Endothelial cell of umbilical vein (primary cell): ENCODE measurements around the gene EVI5. TPM values are rescaled to one million over a fixed set of nuclear protein-coding genes. Genes with fewer than 3 reads are reported as not detected.

Source experiments
- BruUV-seq: library from RNA; stranded (reverse); fragments of 400-500 nt; replicated peaks from 2 replicates; lab custom pipeline; 2021; lab: Mats Ljungman, UMichigan
- CTCF ChIA-PET: fragments of 300-600, 350-600 bp; sonication (Branson Sonifier 250); formaldehyde crosslinking; loops from one replicate; lab custom pipeline; 2021; ENCODE audit warnings: antibody characterized with exemption, inconsistent platforms; lab: Charles Lee
- POLR2A ChIA-PET: fragments of 300-600, 350-600 bp; sonication (Branson Sonifier 250); formaldehyde crosslinking; loops from one replicate; lab custom pipeline; 2021; ENCODE audit warnings: antibody characterized with exemption, inconsistent platforms; lab: Charles Lee
- DNase-seq: peaks from one replicate; pipeline ENCODE4 v3.0.0-alpha.2; 2011; ENCODE audit warnings: low read depth, low spot score
- FAIRE-seq: peaks from 2 replicates; lab custom pipeline; 2011; peaks lifted over from hg19 to GRCh38; lab: Jason Lieb, UNC
- H2AFZ ChIP-seq: 2 replicates; pipeline ENCODE4 v1.6.0; 2012; ENCODE audit warnings: low read depth, low read length, control low read depth, inconsistent platforms
- H3K27ac ChIP-seq: 2 replicates; pipeline ENCODE4 v1.5.1; 2011; ENCODE audit warnings: low read depth, mild to moderate bottlenecking, control low read depth, low read length, moderate library complexity; ENCODE audit not compliant: insufficient read depth
- H3K27me3 ChIP-seq, 2 experiments: 2 replicates each; pipeline versions ENCODE4 v1.6.0 to v1.6.1; 2011; ENCODE audit warnings: low read length in 2 of 2, mixed read lengths in 1 of 2; ENCODE audit not compliant: control insufficient read depth in 2 of 2, insufficient read depth in 2 of 2
- H3K36me3 ChIP-seq, 2 experiments: 2 replicates in 1 of 2; 3 replicates in 1 of 2; pipeline ENCODE4 v1.5.1; 2011; ENCODE audit warnings: low read length in 2 of 2, mild to moderate bottlenecking in 1 of 2, moderate library complexity in 1 of 2; ENCODE audit not compliant: control insufficient read depth in 2 of 2, insufficient read depth in 2 of 2; ENCODE audit errors: extremely low read depth in 1 of 2
- H3K4me1 ChIP-seq: 3 replicates; pipeline ENCODE4 v1.5.1; 2011; ENCODE audit warnings: mild to moderate bottlenecking, low read length; ENCODE audit not compliant: control insufficient read depth, insufficient read depth; ENCODE audit errors: extremely low read depth
- H3K4me2 ChIP-seq: 2 replicates; pipeline ENCODE4 v1.6.1; 2011; ENCODE audit warnings: low read length, control low read depth, mixed read lengths; ENCODE audit not compliant: insufficient read depth
- H3K4me3 ChIP-seq, 3 experiments: fragments of 200-600 bp in 1 of 3; sonication (generic), shearing (Covaris generic) in 1 of 3; replicated peaks in 1 of 3; 2 replicates each; pipeline ENCODE4 v1.5.1; 2011 to 2016; ENCODE audit warnings: control low read depth in 3 of 3, low read length in 3 of 3, mild to moderate bottlenecking in 2 of 3, inconsistent platforms in 1 of 3, low read depth in 1 of 3, moderate library complexity in 1 of 3; ENCODE audit not compliant: insufficient read depth in 1 of 3
- H3K79me2 ChIP-seq: 2 replicates; pipeline ENCODE4 v1.6.0; 2012; ENCODE audit warnings: low read length, inconsistent platforms; ENCODE audit not compliant: control insufficient read depth, insufficient read depth
- H3K9ac ChIP-seq: replicated peaks from 2 replicates; pipeline ENCODE3; 2011; ENCODE audit warnings: low read length, control low read depth; ENCODE audit not compliant: insufficient read depth; ENCODE audit errors: extremely low read depth
- H3K9me1 ChIP-seq: replicated peaks from 3 replicates; pipeline ENCODE4 v1.6.0; 2011; ENCODE audit warnings: mild to moderate bottlenecking, low read length; ENCODE audit not compliant: control insufficient read depth, insufficient read depth; ENCODE audit errors: extremely low read depth
- H3K9me3 ChIP-seq: replicated peaks from 2 replicates; pipeline ENCODE4 v1.5.1; 2012; ENCODE audit warnings: low read length, inconsistent platforms; ENCODE audit not compliant: control insufficient read depth, insufficient read depth
- H4K20me1 ChIP-seq: replicated peaks from 2 replicates; pipeline ENCODE3; 2011; ENCODE audit warnings: mild to moderate bottlenecking, low read length; ENCODE audit not compliant: control insufficient read depth, insufficient read depth; ENCODE audit errors: extremely low read depth
- CTCF ChIP-seq, 2 donors: IDR thresholded peaks; 1 replicate in 1 of 2; 2 replicates in 1 of 2; pipeline ENCODE4 v1.5.1; 2011; ENCODE audit warnings: low read length in 2 of 2, mild to moderate bottlenecking in 2 of 2, moderate library complexity in 2 of 2, control low read depth in 1 of 2, inconsistent platforms in 1 of 2, low read depth in 1 of 2; ENCODE audit not compliant: insufficient read depth in 1 of 2; ENCODE audit errors: extremely low read depth in 1 of 2
- EZH2 ChIP-seq: IDR thresholded peaks from 2 replicates; pipeline ENCODE4 v1.6.1; 2012; ENCODE audit warnings: borderline replicate concordance, low read depth, mild to moderate bottlenecking, moderate library complexity, low read length, inconsistent platforms; ENCODE audit not compliant: severe bottlenecking
- FOS ChIP-seq: IDR thresholded peaks from 2 replicates; pipeline ENCODE4 v1.6.1; 2011; ENCODE audit warnings: mild to moderate bottlenecking, low read length, moderate library complexity, borderline replicate concordance; ENCODE audit not compliant: insufficient read depth
- GATA2 ChIP-seq: IDR thresholded peaks from 2 replicates; pipeline ENCODE4 v1.7.0; 2011; ENCODE audit warnings: low read depth, mild to moderate bottlenecking, moderate library complexity, mixed read lengths, low read length; ENCODE audit not compliant: insufficient read length, insufficient read depth
- MYC ChIP-seq: IDR thresholded peaks from one replicate; pipeline ENCODE4 v1.6.1; 2011; ENCODE audit warnings: mild to moderate bottlenecking, low read depth, low read length
- POLR2A ChIP-seq: IDR thresholded peaks from 2 replicates; pipeline ENCODE4 v1.6.1; 2012; ENCODE audit warnings: low read depth, mild to moderate bottlenecking, control low read depth, low read length
- POLR2AphosphoS5 ChIP-seq: IDR thresholded peaks from 2 replicates; pipeline ENCODE4 v1.6.1; 2012; ENCODE audit warnings: low read depth, mild to moderate bottlenecking, control low read depth, low read length, moderate library complexity; ENCODE audit not compliant: insufficient read depth
- dilution Hi-C: fragments of 300-500 bp; cut with MboI; formaldehyde crosslinking; loops from one replicate; pipeline ENCODE4 v1.15.0; 2019; ENCODE audit warnings: low sequenced_read_pairs; ENCODE audit not compliant: extremely low pct_ligation_motif_present
- intact Hi-C: fragments of 100-400 bp; cut with micrococcal nuclease; formaldehyde crosslinking; loops from one replicate; pipeline ENCODE4 v1.10.0; 2022
- polyA plus RNA-seq, 4 experiments: library from polyadenylated mRNA; depleted of rRNA in 3 of 4; stranded (reverse) in 3 of 4; unstranded in 1 of 4; fragments of >200 nt; gene quantifications; 2 replicates each; pipeline versions ENCODE4 v1.2.1 to v1.2.3, GENCODE V29; 2011 to 2012; ENCODE audit warnings: missing spikeins in 1 of 4
- total RNA-seq: library from RNA; stranded (reverse); gene quantifications from 2 replicates; pipeline ENCODE4 v1.2.3, GENCODE V29; 2021
- TF ChIP-seq, protein P1 (sequence below): IDR thresholded peaks from 2 replicates; pipeline ENCODE4 v1.6.1; 2011; ENCODE audit not compliant: insufficient read depth, insufficient read length

EVI5 gene
- total and polyA plus RNA-seq, 2 donors (not counting 3 experiments of a cell fraction or from before 2014, with no cell fraction given) = 5.0 to 26.2 TPM

DNA sequence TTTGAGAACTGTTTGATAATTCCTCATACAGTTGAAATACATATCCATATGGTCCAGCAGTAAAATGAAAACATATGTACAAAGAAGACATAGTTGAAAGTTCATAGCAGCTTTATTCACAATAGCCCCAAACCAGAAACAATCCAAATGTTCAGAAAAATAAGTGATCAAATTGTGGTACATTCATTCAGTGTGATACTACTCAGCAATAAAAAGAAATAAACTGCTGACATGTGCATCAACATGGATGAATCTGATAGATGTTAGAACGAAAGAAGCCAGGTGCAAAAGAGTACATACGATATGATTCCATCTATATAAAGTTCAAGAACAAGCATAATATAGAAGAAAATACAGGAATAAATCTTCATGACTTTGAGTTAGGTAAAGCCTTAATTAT, 77.2 kb downstream of the EVI5 start:
- Histone ChIP-seq H3K27me3 (no peaks in the 10 kb centered on the region), H3K36me3 (no peaks in the 10 kb centered on the region), H3K4me2 (no peak overlapping the region), H2AFZ (no peak overlapping the region), H3K9me3 (no peaks in the 10 kb centered on the region), H3K79me2 (no peaks in the 10 kb centered on the region), H3K9me1 (peaks cover 2% of the 10 kb centered on the region), H3K27ac (no peak overlapping the region), H3K9ac (no peak overlapping the region), H3K4me3 (no peak overlapping the region), H4K20me1 (no peaks in the 10 kb centered on the region), H3K4me1 (peaks cover 18% of the 10 kb centered on the region)
- POLR2A ChIA-PET = no interaction called here
- BruUV-seq = no TSS peak
- FAIRE-seq (no peak), DNase-seq (no peak)
- dilution Hi-C loops = no loop called here
- intact Hi-C loops = no loop called here
- TF ChIP-seq POLR2A (no peak), CTCF (IDR thresholded peaks at IDR 0.05; ENCODE audit: extremely low read depth in 1 of 2, insufficient read depth in 1 of 2, low read depth in 1 of 2, low read length in 2 of 2) (no peak), POLR2AphosphoS5 (no peak), FOS (no peak), MYC (no peak), EZH2 (no peak), GATA2 (no peak)
- TF ChIP-seq, protein P1, sequence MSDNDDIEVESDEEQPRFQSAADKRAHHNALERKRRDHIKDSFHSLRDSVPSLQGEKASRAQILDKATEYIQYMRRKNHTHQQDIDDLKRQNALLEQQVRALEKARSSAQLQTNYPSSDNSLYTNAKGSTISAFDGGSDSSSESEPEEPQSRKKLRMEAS = no peak
- CTCF ChIA-PET = interaction anchor here (1.2 kb wide), 1 partner anchor 41 kb away, joined by 3 read pairs; no protein-coding TSS in a partner anchor
